Cerebellar cortex (tissue), 1 donor: Measurements from ENCODE around the gene SLC12A5.
A peak's percentile ranks its signal among the peaks of the same experiment; 100 is the strongest.

Experiments
- DNase-seq: peaks from one replicate; pipeline ENCODE4 v3.0.0-alpha.2; 2015; ENCODE audit warnings: low spot score

The SLC12A5 gene

DNA sequence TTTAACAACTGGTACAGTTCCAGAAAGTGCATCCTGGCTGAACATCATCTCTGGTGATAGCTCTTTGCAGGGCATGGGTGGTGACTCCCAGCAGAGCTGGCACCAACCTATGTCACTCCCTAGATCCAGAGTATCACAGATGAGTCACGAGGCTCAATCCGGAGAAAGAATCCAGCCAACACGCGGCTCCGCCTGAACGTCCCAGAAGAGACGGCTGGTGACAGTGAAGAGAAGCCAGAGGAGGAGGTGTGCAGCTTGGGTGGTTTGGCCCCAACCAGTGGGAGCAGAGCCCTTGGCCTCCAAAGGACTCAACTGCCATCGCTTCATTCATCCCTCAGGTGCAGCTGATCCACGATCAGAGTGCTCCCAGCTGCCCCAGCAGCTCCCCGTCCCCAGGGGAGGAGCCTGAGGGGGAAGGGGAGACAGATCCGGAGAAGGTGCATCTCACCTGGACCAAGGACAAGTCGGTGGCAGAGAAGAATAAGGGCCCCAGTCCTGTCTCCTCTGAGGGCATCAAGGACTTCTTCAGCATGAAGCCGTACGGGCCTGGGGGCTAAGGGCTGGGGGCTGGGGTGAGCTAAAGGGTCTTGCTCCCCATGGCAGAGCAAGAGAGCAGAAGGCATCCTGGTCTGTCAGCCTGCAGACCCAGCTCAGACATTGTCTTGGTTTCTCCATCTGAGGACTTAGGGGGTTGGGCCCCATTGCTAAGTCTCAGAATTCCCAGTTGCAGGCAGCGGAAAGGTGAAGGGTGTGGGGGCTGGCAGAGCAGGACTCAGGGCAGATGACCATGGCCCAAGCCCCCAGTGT, 27.2 kb downstream of the SLC12A5 start:
- DNase-seq: no peak

- DNase-seq: no peak
Observed at GRCh38 chr20:46056970-46057855, 28.2 kb downstream of the SLC12A5 start.

GRCh38 chr20:46057856-46058598, 29.0 kb downstream of the SLC12A5 start:
- no peak for DNase-seq

DNA sequence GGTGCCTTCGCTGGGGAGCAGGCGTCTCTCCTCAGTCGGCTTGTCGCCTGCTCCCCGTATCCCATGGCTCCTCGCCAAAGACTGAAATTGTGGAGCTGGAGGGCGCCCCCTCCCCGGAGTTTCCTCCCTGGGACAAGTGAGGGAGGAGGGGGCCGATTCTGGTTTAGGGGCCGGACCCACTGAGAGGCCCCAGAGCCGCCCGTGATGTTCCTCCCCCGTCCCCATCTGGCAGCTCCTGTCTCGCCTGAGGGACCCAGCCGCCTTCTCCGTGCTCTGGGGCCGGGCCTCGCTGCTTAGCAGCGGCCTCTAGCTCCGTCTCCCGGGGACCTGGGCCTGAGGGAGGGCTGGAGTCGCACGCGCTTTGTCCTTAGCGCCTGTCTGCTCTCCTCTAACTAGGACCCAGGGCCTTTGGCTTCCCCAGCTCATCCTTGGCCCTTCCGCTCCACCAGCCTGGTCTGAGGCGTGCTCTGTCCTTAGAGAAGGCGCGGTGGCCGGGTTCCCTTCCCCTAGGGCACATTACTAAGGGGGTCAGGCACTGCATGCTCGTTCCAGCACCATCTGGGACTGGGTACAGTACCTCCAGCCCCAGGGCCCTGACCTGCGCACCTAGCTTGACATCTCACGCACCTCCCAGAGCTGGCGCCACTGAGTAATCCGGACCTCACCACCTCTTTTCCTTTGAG, 29.7 kb downstream of the SLC12A5 start:
- DNase-seq: no peak

- DNase-seq: no peak
Observed at GRCh38 chr20:46060301-46060881, 31.4 kb downstream of the SLC12A5 start.

- DNase-seq: no peak
Observed at GRCh38 chr20:46060975-46061374, 32.0 kb downstream of the SLC12A5 start.

DNA sequence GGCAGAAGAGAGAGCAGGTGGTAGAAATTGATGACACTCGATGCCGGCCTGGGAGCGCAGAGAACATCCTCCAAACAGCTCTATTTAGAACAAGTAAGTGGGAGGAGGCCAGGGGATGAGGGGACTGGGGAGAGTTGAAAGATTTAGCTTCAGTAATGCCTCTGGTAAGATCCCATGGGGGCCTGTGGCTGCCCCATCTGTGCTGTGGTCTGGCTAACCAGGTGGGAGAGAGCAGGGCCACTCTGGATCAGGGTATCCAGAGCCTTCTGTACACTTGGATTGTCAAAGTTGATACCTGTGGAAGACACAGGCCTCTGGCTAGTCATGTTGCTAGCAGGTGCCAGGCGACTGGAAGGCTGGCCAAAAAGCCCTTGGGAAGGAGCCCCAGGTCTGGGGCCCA, 33.1 kb downstream of the SLC12A5 start:
- peak; percentile 42 for DNase-seq

GRCh38 chr20:46062621-46063020, 33.6 kb downstream of the SLC12A5 start:
- DNase-seq: no peak

GRCh38 chr20:46063151-46063550, 34.1 kb downstream of the SLC12A5 start:
- DNase-seq: no peak

GRCh38 chr20:46063652-46064054, 34.6 kb downstream of the SLC12A5 start:
- DNase-seq: no peak

DNA sequence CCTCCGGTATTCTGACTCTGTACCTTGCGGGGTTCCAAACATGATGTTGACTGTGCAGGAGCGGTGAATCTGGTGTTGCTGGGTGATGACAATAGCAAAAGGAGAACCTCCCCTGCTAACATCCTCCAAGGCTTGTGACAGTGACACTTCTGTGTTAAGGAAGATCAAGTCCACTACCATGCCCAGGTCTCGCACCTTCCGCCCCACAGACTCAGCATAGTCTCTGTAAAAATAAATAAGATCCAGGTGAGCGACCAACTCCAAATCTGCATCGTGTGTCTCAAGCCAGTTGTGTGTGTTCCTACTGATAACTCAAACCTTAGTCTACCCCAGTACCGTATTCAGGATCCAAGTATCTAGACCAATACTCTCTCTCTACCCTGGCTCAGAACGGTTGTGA, 36.0 kb downstream of the SLC12A5 start:
- DNase-seq: no peak

DNA sequence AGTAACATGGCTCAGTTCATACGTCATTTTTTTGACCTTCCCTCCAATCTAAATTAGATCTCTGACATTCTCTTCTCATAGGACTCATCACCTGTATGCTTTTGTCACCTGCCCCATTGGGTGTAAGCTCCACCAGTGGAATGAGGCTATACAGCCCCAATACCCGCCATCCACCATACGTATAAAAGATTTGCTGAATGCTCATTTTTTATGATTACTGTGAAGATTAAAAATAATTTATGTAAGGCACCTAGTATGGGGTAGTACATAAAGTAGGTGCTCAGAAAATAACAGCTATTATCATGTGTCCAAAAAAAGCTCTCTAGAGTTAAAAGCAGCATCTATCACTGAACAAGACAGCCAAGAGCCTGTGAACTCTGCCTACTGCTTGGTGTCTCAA, 36.7 kb downstream of the SLC12A5 start:
- DNase-seq: no peak

GRCh38 chr20:46070215-46070900, 41.3 kb downstream of the SLC12A5 start:
- no peak for DNase-seq

GRCh38 chr20:46071573-46071972, 42.6 kb downstream of the SLC12A5 start:
- DNase-seq: no peak

- no peak for DNase-seq
Observed at GRCh38 chr20:46073024-46073423, 44.0 kb downstream of the SLC12A5 start.

DNA sequence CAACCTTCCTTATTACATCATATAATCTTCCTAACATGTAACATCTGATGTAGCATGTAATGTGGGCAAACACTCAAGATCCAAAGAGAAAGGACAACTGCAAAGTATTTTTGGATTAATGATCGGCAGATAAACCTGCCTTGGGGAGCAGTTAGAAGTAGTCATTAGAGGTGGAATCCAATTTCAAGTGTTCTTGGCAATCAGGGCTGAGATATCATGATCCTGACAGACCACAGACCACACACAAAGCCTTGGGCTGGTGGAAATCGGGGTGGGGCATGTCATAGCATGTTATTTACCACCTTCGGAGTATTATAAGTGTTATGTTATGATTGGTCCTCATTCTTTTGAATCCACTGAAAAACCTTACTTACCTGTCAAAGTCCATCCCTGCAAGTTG, 44.4 kb downstream of the SLC12A5 start:
- no peak for DNase-seq

- no peak for DNase-seq
Observed at GRCh38 chr20:46074006-46074405, 45.0 kb downstream of the SLC12A5 start.

- no peak for DNase-seq
Observed at GRCh38 chr20:46076806-46077205, 47.8 kb downstream of the SLC12A5 start.

GRCh38 chr20:46077642-46078305, 48.8 kb downstream of the SLC12A5 start:
- DNase-seq: no peak

GRCh38 chr20:46078954-46079353, 49.9 kb downstream of the SLC12A5 start:
- no peak for DNase-seq
